ENCODE results near the gene MRPS2.
"Not testable (repeated sequence)": the region's sequence is repeated elsewhere in the genome, so short reads cannot be mapped to it uniquely, and the experiment has no call there.

GRCh38 chr9:135458478-135458877 lies 42.0 kb upstream of the MRPS2 start:
- not testable (repeated sequence) for TF ChIP-seq CTCF (IDR thresholded peaks at IDR 0.05); ZFX (IDR thresholded peaks at IDR 0.05; ENCODE audit: borderline replicate concordance)
